Testis (tissue), 2 donors: ENCODE measurements around the gene ORM2.

ENCODE experiments used
- POLR2A ChIP-seq: fragments of 450-650 bp; IDR thresholded peaks from one replicate; pipeline ENCODE4 v1.6.1; 2017; ENCODE audit warnings: antibody characterized with exemption, mild to moderate bottlenecking, moderate library complexity
- TF ChIP-seq, protein P1 (sequence below), 3 experiments: fragments of 450-650 bp in 2 of 3; fragments of 200-600 bp in 1 of 3; sonication (generic) in 1 of 3; IDR thresholded peaks; one replicate each; pipeline ENCODE4 v1.5.1; 2016 to 2019; ENCODE audit warnings: antibody characterized with exemption in 3 of 3, mild to moderate bottlenecking in 2 of 3, moderate library complexity in 1 of 3

DNA sequence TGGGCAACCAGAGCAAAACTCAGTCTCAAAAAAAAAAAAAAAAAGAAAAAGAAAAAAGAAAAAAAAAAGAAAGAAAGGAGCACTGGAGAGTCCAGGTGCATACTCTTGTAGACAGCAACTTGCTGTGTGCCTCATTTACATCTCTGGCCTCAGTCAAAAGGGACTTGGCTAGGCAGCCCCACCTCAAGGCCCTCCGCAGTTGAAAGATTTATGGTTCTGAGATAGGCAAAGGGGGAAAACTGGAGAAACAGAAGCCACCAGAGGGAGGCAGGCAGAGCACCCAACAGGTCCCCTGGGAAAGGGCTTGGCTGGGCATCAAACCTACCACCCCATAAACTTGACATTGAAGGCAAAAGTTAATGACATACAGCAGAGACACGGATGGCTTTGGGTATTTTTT lies 6.1 kb downstream of the ORM2 start:
- TF ChIP-seq, protein P1, sequence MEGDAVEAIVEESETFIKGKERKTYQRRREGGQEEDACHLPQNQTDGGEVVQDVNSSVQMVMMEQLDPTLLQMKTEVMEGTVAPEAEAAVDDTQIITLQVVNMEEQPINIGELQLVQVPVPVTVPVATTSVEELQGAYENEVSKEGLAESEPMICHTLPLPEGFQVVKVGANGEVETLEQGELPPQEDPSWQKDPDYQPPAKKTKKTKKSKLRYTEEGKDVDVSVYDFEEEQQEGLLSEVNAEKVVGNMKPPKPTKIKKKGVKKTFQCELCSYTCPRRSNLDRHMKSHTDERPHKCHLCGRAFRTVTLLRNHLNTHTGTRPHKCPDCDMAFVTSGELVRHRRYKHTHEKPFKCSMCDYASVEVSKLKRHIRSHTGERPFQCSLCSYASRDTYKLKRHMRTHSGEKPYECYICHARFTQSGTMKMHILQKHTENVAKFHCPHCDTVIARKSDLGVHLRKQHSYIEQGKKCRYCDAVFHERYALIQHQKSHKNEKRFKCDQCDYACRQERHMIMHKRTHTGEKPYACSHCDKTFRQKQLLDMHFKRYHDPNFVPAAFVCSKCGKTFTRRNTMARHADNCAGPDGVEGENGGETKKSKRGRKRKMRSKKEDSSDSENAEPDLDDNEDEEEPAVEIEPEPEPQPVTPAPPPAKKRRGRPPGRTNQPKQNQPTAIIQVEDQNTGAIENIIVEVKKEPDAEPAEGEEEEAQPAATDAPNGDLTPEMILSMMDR (IDR thresholded peaks at IDR 0.05): no peak
- TF ChIP-seq POLR2A: no peak
